Mucosa of descending colon (tissue), 3 donors: ENCODE measurements around the gene PARVB. TPM values are rescaled to one million over a fixed set of nuclear protein-coding genes. Genes with fewer than 3 reads are reported as not detected.

Experiments used
- ATAC-seq: fragments of 200-7000 bp; cut with Tn5 transposase; one replicate; pipeline ENCODE4 v1.9.1; 2020; ENCODE audit warnings: mild to moderate bottlenecking, moderate library complexity
- DNase-seq, 3 donors: peaks; one replicate each; pipeline ENCODE4 v3.0.0-alpha.2; 2020
- H3K36me3 ChIP-seq: fragments of 200-600 bp; one replicate; pipeline ENCODE4 v1.8.0; 2021; ENCODE audit warnings: low read depth, mild to moderate bottlenecking
- H3K4me1 ChIP-seq: fragments of 200-600 bp; one replicate; pipeline ENCODE4 v1.8.0; 2021; ENCODE audit warnings: low read depth, mild to moderate bottlenecking
- H3K4me3 ChIP-seq: fragments of 200-600 bp; one replicate; pipeline ENCODE4 v1.8.0; 2021; ENCODE audit warnings: mild to moderate bottlenecking
- H3K9me3 ChIP-seq: fragments of 200-600 bp; one replicate; pipeline ENCODE4 v1.8.0; 2021; ENCODE audit warnings: mild to moderate bottlenecking
- intact Hi-C, 2 donors: fragments of 100-400 bp; cut with DNase I in 1 of 2; cut with micrococcal nuclease in 1 of 2; formaldehyde crosslinking; loops; one replicate each; pipeline versions ENCODE4 v1.11.0 to v1.11.1; 2022; cut with DNase I, micrococcal nuclease
- total RNA-seq, 3 donors: library from RNA; stranded (reverse); fragmentation: NEBNext Ultra II Directional in 2 of 3; extraction: Animal tissue kit (Norgen Biotek cat#: 25700) in 2 of 3; gene quantifications; one replicate each; pipeline versions ENCODE4 v1.2.1 to v1.2.4, GENCODE V29; 2021 to 2023
- TF ChIP-seq, protein P1 (sequence below): fragments of 200-600 bp; IDR thresholded peaks from one replicate; pipeline ENCODE4 v1.8.0; 2022; ENCODE audit warnings: antibody characterized with exemption, mild to moderate bottlenecking
- donor health status: DM: no; HTN: no; CAD: no; lungs with moderate emphysema.
- donor health status: DM: no; HTN: no; CAD: no.
- donor health status: DM: no; HTN: yes; CAD: no.

PARVB gene
- total RNA-seq, 3 donors from 2014 or later, result 5.2 to 35.7 (median 14.9) TPM

DNA sequence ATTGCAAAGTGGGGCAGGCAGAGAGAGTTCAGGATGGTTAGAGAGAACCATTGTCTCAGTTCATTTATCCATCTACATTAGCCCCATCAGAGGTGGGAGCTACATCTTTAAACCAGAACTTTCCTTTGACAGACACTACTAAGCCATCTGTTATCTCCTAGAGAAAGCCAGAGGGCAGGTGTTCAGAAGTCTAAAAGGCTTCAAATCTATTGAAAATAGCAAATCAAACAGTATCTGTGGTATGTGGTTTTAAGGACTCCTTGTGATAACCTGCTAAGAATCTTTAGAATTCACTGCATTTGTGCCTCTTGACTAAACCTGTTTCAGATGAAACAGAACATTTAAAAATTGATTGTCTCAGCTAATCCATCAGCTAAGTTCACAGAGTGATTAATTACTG lies 112.7 kb downstream of the PARVB start:
- DNase-seq (no peak), ATAC-seq (no peak)
- Histone ChIP-seq H3K4me3 (no peak overlapping the region), H3K4me1 (no peaks in the 10 kb centered on the region), H3K36me3 (no peaks in the 10 kb centered on the region), H3K9me3 (peaks cover 10% of the 10 kb centered on the region)
- TF ChIP-seq, protein P1, sequence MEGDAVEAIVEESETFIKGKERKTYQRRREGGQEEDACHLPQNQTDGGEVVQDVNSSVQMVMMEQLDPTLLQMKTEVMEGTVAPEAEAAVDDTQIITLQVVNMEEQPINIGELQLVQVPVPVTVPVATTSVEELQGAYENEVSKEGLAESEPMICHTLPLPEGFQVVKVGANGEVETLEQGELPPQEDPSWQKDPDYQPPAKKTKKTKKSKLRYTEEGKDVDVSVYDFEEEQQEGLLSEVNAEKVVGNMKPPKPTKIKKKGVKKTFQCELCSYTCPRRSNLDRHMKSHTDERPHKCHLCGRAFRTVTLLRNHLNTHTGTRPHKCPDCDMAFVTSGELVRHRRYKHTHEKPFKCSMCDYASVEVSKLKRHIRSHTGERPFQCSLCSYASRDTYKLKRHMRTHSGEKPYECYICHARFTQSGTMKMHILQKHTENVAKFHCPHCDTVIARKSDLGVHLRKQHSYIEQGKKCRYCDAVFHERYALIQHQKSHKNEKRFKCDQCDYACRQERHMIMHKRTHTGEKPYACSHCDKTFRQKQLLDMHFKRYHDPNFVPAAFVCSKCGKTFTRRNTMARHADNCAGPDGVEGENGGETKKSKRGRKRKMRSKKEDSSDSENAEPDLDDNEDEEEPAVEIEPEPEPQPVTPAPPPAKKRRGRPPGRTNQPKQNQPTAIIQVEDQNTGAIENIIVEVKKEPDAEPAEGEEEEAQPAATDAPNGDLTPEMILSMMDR, result no peak
- intact Hi-C loops, result no loop called here

DNA sequence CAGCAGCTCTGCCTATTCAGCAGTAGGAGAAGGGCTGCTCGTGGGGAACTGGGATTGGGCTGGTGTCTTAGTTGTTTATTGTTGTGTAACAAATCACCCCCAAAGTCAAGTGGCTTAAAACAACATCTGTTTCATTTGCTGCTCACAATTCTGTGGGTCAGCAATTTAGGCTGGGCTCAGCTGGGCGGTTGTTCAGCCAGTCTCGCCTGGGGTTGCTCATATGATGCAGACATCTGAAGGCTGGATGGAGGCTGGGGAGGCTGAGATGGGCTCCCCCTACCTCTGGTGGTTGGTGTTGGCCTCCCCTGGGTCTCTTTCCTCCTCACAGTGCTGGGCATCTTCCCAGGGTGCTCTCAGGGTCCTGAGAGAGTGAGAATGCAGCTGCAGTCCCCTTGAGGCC lies 113.3 kb downstream of the PARVB start:
- ATAC-seq (no peak), DNase-seq (no peak)
- Histone ChIP-seq H3K9me3 (peaks cover 10% of the 10 kb centered on the region), H3K36me3 (no peaks in the 10 kb centered on the region), H3K4me3 (no peak overlapping the region), H3K4me1 (no peaks in the 10 kb centered on the region)
- TF ChIP-seq, protein P1, result no peak
- intact Hi-C loops, result no loop called here

DNA sequence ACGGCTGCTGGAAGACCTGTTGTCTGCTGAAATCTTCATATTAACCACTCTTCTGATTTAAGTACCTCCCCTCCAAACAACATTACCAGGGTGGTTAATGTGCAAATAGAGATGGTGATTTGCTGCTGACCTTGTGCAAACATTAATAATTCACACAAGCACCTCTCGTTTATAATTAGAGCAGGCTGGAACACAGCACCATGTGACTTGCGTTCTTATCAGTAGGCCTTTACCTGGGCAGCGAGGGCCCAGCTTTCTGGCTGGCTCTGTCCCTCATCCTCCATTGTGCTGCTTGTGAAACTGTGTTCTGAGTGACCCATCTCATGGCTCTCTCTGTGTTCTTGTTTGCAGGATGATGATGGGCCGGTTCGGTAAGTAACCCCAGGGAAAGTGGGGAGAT lies 115.7 kb downstream of the PARVB start:
- DNase-seq (peak in 1 of 3 donors; percentile 0), ATAC-seq (no peak)
- H3K36me3 ChIP-seq, result no peaks in the 10 kb centered on the region
- intact Hi-C loops, result no loop called here
- peaks cover 10% of the 10 kb centered on the region for H3K9me3 ChIP-seq
- no peak overlapping the region for H3K4me3 ChIP-seq
- TF ChIP-seq, protein P1, result no peak
- no peaks in the 10 kb centered on the region for H3K4me1 ChIP-seq

DNA sequence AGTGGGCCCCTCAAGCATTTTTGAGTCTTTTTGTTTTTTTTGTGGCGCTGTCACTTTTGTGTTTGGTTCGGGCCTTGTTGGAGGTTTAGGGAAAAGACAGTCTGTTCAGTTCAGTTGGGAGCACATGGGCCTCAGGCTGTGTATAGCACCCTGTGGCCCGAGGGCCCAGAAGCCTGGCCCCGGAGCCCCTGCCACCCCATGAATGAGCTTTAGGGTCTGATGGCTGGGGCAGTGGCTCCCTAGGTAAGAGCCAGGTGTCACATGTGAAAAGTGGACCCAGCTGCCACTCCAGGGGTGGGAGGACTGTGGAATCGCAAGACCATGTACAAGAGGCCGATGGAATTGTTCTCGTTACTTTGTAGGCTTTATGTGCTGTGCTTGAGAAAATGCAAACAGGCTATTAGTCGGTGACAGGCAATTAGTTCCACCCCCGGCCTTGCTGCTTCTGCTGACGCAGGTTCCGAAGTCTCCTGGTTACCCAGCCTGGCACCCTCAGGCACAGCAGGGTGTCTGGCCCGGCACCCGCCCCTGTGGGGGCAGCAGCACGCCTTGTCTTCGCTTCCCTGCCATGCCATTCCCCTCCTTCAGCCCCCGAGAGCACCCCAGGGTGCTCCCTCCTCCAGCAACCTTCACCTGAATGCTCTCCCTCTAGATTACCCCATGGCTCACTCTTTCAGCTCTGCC lies 118.5 kb downstream of the PARVB start:
- Histone ChIP-seq H3K4me1 (no peaks in the 10 kb centered on the region), H3K4me3 (no peak overlapping the region), H3K9me3 (peaks cover 3% of the 10 kb centered on the region), H3K36me3 (no peaks in the 10 kb centered on the region)
- TF ChIP-seq, protein P1, result no peak
- ATAC-seq, result no peak
- DNase-seq, result no peak
- intact Hi-C loops, result no loop called here

DNA sequence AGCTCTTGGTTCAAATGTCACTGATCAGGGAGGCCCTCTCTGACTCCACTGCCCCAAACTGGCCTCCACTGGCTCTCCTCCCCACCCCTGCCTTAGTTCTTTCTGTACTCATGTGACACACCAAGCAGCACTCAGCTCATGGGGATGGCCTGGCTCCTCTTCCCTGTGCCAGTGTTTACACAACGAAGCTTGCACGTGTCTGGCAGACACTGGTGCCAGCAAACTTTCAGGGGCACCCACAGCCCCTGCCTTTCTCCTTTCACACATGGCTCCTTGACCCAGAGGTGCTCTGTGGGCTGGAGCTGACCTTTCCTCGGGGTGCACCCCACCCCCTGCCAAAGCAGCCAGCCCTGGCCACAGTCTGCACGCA lies 119.0 kb downstream of the PARVB start:
- TF ChIP-seq, protein P1, result no peak
- H3K4me1 ChIP-seq, result no peaks in the 10 kb centered on the region
- ATAC-seq (no peak), DNase-seq (no peak)
- no peaks in the 10 kb centered on the region for H3K9me3 ChIP-seq
- intact Hi-C loops, result no loop called here
- H3K4me3 ChIP-seq, result no peak overlapping the region
- H3K36me3 ChIP-seq, result no peaks in the 10 kb centered on the region

DNA sequence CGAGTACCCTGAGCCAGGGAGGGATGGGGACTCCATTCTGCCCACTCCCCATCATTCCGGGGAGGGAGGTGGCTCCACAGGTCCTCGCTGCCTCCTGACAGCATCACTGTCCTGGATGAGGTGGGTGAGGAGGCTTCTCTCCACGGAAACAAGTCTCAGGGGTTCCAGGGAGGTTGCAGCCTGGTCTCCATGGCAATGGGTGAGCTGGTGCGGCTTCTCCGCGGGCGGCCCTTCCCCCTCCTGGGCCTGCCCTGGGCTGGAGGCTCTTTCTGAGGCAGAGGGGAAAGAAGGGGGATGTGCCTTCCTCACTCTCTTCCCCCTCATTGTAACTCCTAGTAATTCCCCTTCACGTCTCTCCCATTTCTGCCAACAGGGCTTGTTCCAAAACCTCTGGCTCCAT lies 119.5 kb downstream of the PARVB start:
- TF ChIP-seq, protein P1, result no peak
- H3K36me3 ChIP-seq, result no peaks in the 10 kb centered on the region
- intact Hi-C loops, result no loop called here
- H3K4me1 ChIP-seq, result no peaks in the 10 kb centered on the region
- H3K9me3 ChIP-seq, result no peaks in the 10 kb centered on the region
- H3K4me3 ChIP-seq, result no peak overlapping the region
- ATAC-seq (no peak), DNase-seq (no peak)
